ENCODE measurements around the gene MB.
A peak's percentile ranks its signal among the peaks of the same experiment; 100 is the strongest.

Gene MB

DNA sequence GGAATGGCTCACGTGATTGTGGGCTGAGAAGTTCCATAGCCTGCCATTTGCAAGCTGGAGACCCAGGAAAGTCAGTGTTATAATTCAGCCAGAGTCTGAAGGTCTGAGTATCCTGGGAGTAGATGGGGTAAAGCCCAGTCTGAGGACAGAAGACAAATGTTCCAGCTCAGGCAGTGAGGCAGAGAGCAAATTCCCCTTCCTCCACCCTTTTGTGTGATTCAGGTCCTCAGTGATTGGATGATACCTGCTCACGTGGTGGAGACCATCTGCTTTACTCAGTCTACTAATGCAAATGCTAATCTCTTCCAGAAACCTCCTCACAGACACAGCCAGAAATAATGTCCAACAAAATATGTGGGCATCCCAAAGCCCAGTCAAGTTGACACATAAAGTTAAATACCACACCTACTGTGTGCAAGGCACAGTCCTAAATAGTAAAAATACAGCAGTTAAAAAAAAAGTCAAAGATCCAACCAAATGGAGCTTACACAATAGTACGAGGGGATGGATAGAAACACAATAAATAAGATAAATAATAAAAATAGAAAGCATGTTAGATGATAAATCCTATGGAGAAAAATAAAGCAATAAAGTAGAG is 17.9 kb upstream of the MB start:
- peaks cover 31% of the 10 kb centered on the region for H3K4me1 Mint-ChIP-seq
- H3K27ac Mint-ChIP-seq: no peak overlapping the region
- no peak overlapping the region for H3K4me3 Mint-ChIP-seq
- no peaks in the 10 kb centered on the region for H3K27me3 Mint-ChIP-seq (ENCODE audit: low read depth)
- H3K36me3 Mint-ChIP-seq (ENCODE audit: low read depth): no peaks in the 10 kb centered on the region
- peaks cover 2% of the 10 kb centered on the region for H3K9me3 Mint-ChIP-seq
- TF ChIP-seq, protein P1, sequence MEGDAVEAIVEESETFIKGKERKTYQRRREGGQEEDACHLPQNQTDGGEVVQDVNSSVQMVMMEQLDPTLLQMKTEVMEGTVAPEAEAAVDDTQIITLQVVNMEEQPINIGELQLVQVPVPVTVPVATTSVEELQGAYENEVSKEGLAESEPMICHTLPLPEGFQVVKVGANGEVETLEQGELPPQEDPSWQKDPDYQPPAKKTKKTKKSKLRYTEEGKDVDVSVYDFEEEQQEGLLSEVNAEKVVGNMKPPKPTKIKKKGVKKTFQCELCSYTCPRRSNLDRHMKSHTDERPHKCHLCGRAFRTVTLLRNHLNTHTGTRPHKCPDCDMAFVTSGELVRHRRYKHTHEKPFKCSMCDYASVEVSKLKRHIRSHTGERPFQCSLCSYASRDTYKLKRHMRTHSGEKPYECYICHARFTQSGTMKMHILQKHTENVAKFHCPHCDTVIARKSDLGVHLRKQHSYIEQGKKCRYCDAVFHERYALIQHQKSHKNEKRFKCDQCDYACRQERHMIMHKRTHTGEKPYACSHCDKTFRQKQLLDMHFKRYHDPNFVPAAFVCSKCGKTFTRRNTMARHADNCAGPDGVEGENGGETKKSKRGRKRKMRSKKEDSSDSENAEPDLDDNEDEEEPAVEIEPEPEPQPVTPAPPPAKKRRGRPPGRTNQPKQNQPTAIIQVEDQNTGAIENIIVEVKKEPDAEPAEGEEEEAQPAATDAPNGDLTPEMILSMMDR (IDR thresholded peaks at IDR 0.05; ENCODE audit: unreplicated experiment in 3 of 3): no peak

GRCh38 chr22:35634015-35634414 is 16.9 kb upstream of the MB start:
- Mint-ChIP-seq H3K4me3 (no peak overlapping the region), H3K9me3 (peaks cover 4% of the 10 kb centered on the region), H3K27ac (no peak overlapping the region), H3K4me1 (peaks cover 39% of the 10 kb centered on the region), H3K27me3 (ENCODE audit: low read depth) (peaks cover 8% of the 10 kb centered on the region), H3K36me3 (ENCODE audit: low read depth) (no peaks in the 10 kb centered on the region)
- TF ChIP-seq, protein P1 (IDR thresholded peaks at IDR 0.05; ENCODE audit: unreplicated experiment in 3 of 3): no peak

DNA sequence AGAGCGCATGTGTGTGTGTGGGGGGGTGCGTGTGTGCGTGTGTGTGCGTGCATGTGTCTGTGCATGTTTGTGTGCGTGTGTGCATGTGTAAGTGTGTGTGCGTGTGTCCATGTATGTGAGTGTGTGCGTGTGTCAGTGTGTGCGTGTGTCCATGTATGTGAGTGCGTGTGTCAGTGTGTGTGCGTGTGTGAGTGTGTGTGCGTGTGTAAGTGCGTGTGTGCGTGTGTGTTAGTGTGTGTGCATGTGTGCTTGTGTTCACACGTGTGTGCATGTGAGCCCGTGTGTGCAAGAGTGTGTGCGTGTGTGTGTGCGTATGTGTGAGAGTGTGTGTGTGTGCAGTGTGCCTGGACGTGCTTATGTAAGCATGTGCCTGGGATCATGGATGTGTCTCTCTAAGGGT is 16.4 kb upstream of the MB start:
- peaks cover 8% of the 10 kb centered on the region for H3K27me3 Mint-ChIP-seq (ENCODE audit: low read depth)
- peaks cover 35% of the 10 kb centered on the region for H3K4me1 Mint-ChIP-seq
- peak overlapping the region in 1 of 3 experiments; percentile 10 for H3K27ac Mint-ChIP-seq
- TF ChIP-seq, protein P1 (IDR thresholded peaks at IDR 0.05; ENCODE audit: unreplicated experiment in 3 of 3): no peak
- no peak overlapping the region for H3K4me3 Mint-ChIP-seq
- no peaks in the 10 kb centered on the region for H3K36me3 Mint-ChIP-seq (ENCODE audit: low read depth)
- H3K9me3 Mint-ChIP-seq: peaks cover 4% of the 10 kb centered on the region

GRCh38 chr22:35632935-35633334 is 15.8 kb upstream of the MB start:
- Mint-ChIP-seq H3K4me1 (peaks cover 29% of the 10 kb centered on the region), H3K27me3 (ENCODE audit: low read depth) (peaks cover 8% of the 10 kb centered on the region), H3K4me3 (no peak overlapping the region), H3K36me3 (ENCODE audit: low read depth) (no peaks in the 10 kb centered on the region), H3K9me3 (peaks cover 4% of the 10 kb centered on the region), H3K27ac (no peak overlapping the region)
- TF ChIP-seq, protein P1 (IDR thresholded peaks at IDR 0.05; ENCODE audit: unreplicated experiment in 3 of 3): no peak

DNA sequence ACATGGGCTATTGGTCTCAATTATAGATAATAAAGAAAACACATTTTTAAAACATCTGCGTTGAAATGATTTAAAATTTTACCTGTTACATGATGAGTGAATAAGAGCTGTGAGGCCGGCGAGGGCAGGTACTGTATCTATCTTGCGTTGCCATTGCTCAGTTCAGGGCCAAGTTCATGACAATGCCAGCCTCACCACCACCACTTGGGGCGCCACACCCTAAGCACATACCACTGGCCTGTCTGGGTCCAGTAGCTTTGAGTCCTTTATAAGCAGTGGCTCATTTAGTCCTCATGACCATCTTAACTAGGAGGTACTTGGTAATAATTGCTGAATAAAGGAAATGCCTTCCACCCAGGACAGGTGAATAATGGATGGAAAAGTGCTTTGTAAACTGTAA is 14.5 kb upstream of the MB start:
- no peaks in the 10 kb centered on the region for H3K36me3 Mint-ChIP-seq (ENCODE audit: low read depth)
- TF ChIP-seq, protein P1 (IDR thresholded peaks at IDR 0.05; ENCODE audit: unreplicated experiment in 3 of 3): peak; percentile 23 to 42 (median 34)
- peaks cover 8% of the 10 kb centered on the region for H3K27me3 Mint-ChIP-seq (ENCODE audit: low read depth)
- H3K9me3 Mint-ChIP-seq: peaks cover 4% of the 10 kb centered on the region
- peaks cover 30% of the 10 kb centered on the region for H3K4me1 Mint-ChIP-seq
- H3K27ac Mint-ChIP-seq: peak overlapping the region in 1 of 3 experiments; percentile 50
- no peak overlapping the region for H3K4me3 Mint-ChIP-seq

DNA sequence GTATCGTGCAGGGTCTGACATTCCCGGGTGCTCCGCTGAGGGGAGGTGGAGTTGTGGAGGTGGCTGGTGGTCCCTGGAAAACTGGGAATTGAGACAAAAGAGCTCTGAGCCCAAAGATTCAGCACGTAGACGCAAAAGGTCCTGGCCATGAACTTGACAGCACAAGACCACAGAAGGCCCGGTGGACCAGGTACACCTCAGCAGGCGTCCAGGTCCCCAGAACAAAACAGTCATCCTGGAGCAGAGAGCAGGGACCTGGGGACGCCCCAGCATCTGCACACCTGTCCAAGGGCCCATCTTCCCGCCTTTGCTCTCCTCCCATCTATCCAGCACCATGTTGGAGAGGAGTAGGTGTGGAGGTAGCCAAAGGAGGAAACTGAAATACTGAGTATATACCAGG is 13.8 kb upstream of the MB start:
- Mint-ChIP-seq H3K4me1 (peaks cover 37% of the 10 kb centered on the region), H3K27ac (no peak overlapping the region), H3K27me3 (ENCODE audit: low read depth) (peaks cover 11% of the 10 kb centered on the region), H3K36me3 (ENCODE audit: low read depth) (no peaks in the 10 kb centered on the region), H3K4me3 (no peak overlapping the region), H3K9me3 (peaks cover 4% of the 10 kb centered on the region)
- TF ChIP-seq, protein P1 (IDR thresholded peaks at IDR 0.05; ENCODE audit: unreplicated experiment in 3 of 3): no peak
